DMS114 treated with DMSO at 0.1 percent for 48 hours (cell line): ENCODE measurements around the gene CNGA2.
"Not testable (repeated sequence)": the region's sequence is repeated elsewhere in the genome, so short reads cannot be mapped to it uniquely, and the experiment has no call there.

Source experiments
- DNase-seq: peaks from one replicate; lab custom pipeline; 2025; ENCODE audit not compliant: unreplicated experiment; lab: John Stamatoyannopoulos, UW

CNGA2 gene

GRCh38 chrX:151734446-151734845 is at the start of gene CNGA2:
CNGA2 (plus strand) TSS chrX:151734746; CDS start chrX:151738484, 3,738 bp downstream.
- no peak for DNase-seq

DNA sequence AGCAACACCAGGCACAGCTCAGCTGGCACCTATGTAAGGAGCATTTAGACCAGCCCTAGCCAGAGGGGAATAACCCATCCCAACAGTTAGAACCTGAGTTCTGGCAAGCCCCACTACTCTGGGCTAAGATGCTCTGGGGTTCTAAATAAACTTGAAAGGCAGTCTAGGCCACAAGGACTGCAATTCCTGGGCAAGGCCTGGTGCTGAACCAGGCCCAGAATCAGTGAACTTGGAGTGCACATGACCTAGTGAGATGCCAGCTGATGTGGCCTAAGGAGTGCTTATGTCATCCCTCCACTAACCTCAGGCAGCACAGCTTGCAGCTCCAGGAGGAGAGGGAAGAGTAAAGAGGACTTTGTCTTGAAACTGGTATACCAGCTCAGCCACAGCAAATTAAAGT is 46.9 kb upstream of the CNGA2 start:
- no peak for DNase-seq

DNA sequence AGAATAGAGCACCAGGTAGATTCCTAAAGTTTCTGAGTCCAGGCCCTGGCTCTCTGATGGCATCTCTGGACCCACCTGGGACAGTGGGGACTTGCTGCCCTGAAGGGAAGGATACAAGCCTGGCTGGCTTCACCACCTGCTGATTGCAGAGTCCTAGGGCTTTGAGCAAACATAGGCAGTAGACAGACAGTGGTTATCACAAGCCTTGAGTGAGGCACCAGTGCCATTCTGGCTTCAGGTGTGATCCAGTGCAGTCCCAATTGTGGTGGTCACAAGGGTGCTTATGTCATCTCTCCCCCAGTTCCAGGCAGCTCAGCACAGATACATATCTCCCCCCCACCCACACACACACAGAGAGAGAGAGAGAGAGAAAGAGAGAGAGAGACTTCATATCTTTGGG is 45.9 kb upstream of the CNGA2 start:
- DNase-seq = no peak

- DNase-seq = no peak
Observed at GRCh38 chrX:151692825-151693224, 41.7 kb upstream of the CNGA2 start.

GRCh38 chrX:151694121-151694520 is 40.4 kb upstream of the CNGA2 start:
- DNase-seq = no peak

DNA sequence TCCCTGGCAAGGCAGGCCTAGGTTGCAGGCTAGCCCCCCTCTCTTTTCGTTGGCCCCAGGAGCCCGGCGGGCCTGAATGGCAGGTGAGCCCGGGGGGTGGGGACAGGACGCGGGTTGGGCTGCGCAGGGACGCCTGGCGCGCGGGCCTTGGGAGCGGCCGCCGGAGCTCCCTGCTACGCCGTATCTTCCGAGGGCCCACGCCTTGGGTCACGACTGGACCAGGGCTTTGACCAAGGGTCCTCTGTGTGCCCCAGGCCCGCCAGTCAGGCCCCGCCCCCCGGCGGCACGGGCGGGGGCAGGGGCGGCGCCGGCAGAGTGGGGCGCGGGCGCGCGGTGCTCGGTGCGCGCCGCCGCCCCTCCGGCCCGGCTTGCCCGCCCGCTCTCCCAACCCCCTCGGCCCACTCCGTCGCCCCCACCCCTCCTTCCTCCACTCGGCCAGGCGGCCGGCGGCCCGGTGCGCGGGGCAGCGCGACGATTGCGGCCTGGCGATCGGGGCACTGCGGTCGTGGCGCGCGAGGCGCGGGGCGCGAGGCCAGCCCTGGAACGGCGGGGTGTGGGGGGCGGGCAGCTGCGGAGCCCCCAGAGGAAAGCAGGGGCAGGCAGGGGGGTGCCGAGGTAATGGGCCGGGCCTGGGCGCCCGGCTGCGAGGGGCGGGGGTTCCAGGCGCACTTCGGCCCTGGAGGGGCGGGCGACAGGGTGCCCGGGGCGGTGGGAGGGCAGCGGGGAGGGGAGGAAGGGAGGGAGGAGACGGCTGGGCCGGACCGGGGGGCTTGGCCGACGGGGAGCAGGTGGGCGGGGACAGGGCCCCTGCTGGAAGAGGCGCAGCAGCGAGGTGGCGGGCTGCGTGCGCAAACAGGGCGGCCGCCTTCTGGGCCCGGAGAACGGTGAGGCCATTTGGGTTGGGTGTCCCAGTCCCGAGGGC is 39.6 kb upstream of the CNGA2 start, which contains the start of gene PRRG3:
Gene PRRG3, plus strand, starts transcription at position 798 of the 922 bp plus-strand sequence. CDS start 3,357 bp downstream, outside the sequence.
- no peak for DNase-seq

GRCh38 chrX:151695583-151696340 is 38.8 kb upstream of the CNGA2 start:
- no peak for DNase-seq

DNA sequence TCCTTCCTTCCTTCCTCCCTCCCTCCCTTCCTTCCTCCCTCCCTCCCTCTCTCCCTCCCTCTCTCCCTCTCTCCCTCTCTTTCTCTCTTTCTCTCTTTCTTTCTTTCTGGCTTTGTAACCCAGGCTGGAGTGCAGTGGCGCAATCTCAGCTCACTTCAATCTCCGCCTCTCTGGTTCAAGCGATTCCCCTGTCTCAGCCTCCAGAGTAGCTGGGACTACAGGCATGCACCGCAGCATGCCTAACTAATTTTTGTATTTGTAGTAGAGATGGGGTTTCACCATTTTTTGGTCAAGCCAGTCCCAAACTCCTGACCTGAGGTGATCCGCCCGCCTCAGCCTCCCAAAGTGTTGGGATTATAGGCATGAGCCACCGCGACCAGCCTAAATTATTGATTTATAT is 37.5 kb upstream of the CNGA2 start:
- not testable (repeated sequence) for DNase-seq

DNA sequence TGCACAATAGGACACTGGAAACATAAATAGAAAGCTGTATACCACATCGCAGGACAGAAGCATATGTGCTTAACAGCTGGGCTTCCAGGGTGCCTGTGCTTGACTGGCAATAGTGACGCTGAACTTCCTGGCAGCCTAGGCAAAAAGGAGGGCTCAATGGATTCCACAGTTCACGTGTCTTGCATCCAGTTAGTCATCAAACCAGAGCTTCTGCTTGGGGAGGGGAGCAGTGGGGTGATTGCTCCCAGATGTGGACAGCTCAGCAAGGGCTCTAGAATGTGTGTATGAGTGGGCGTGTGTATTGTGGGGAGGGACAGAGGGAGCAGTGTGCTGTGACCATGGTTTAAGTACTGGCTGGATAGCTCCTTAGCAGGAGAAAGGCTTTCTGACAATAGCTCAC is 37.0 kb upstream of the CNGA2 start:
- DNase-seq = no peak

GRCh38 chrX:151698485-151698884 is 36.1 kb upstream of the CNGA2 start:
- DNase-seq = no peak

DNA sequence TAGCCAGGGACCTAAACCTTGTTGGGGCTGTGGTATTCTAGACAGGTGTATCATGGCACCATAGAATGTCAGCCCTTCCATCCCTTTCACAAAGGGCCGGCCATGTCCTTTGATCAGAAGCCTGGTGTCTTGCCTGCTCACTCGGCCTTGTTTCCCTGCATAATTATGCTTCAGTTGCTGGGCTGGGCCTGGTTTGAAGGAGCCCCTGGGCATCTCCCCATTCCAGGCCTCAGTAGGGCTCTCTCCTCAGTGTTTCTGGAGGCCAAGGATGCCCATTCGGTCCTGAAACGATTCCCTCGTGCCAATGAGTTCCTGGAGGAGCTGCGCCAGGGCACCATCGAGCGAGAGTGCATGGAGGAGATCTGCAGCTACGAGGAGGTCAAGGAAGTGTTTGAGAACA is 34.8 kb upstream of the CNGA2 start:
- DNase-seq = no peak

DNA sequence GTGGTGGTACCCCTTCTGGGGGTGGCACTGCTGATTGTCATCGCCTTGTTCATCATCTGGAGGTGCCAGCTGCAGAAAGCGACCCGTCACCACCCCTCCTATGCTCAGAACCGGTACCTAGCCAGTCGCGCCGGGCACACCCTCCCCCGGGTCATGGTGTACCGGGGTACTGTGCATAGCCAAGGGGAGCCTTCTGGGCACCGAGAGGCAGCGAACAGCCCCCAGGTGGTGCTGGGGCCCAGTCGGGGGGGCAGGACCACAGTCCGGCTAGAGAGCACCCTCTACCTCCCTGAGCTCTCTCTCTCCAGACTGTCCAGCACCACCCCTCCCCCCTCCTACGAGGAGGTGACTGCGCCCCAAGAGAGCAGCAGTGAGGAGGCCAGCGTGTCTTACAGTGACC is 34.0 kb upstream of the CNGA2 start:
- DNase-seq = no peak

GRCh38 chrX:151701071-151701470 is 33.5 kb upstream of the CNGA2 start:
- DNase-seq = no peak

DNA sequence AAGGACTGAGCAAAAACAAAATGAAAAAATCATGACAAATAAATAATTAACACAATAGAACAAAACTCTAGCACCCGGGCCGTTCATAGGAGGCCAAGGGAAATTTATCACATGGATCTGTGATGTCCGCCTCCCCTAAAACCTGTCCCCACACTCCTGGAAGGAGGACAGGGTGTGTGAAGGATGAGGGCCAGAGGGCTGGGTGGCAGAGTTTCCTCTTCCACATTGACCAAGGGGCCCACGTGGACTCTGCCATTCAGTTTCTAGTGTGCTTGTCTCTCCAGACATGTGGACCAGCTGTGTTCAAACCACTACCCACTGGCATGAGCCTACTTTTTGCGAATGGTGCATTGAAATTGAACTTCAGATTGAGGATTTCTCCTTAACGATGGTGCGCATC is 33.0 kb upstream of the CNGA2 start:
- no peak for DNase-seq

DNA sequence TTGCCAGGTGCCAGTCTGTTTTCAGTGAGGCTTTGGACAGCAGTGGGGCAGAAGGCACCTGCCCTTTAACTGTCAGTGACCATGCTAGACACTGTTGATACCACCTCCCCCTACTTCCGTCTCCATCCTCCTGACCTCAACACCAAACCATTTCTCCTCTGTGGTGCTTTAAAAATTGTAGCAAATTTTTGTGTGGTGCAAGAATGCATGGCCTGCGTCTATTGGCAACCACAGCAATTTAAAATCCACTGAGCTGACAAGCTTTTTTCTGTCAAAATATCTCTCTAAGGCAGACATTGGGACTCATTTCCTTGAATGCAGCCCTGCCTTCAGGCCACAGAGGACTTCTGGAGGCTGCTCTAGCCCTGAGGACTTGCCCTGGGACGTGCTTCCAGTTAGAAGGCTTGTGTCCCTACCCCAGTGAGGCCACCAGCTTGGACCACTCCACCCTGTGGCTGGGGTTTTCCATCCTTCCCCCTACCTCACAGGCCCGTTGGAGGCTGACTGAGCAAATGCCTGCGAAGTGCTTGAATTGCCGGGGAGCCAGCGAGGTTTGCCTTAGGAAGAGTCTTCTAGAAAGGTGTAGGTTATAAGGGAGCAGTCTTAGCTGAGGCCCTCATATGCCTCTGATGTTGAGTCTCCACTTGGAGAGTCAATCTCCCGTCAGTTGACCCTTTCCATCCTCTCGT is 32.4 kb upstream of the CNGA2 start:
- DNase-seq = no peak

GRCh38 chrX:151702741-151703340 is 31.7 kb upstream of the CNGA2 start:
- no peak for DNase-seq

DNA sequence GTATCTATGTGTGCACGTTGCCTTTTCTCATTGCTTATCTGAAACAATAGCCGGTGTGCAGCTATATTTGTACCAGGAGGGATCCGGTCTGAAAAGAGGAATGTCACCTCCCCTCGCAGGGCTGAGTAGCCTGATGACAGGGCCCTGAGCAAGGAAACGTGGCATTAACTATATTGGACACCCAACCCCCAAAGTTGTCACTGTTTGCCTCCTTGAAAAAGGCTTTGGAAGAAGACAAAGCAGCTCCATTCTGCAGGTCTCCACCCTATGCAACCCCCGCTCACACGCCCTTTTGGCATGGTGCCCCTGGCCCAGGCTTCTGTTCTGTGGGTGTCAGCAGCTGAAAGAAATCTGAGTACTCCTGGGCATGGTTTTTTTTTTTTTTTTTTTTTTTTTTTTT is 31.1 kb upstream of the CNGA2 start:
- DNase-seq = no peak

DNA sequence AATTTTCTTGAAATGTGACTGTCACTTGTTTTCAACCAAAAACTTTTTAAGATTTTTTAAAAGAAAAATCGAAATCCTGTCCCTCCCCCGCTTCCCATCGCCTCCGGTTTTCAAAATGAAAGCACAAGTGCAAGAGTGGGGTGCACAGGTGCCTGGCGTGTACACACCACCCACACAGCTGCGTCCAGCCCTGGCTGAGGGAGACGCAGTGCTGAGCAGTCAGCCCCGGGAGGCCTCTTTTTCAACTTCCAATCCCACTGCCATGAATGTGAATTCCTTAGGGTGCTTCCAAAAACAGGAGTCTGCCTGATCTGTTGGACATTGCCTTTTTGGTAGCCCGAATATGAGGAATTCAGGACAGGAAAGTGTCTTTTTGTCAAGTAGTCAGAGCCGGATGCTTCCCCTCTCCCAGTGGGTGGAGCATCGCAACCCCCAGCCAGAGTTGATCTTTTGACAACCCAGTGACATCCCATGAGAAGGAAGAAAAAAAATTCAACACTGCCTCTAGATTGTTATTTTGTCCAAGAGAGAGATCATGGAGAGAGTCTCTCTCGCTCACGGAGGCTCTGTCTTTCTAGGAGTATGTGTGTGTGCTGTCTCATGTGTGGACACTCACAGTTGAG is 30.4 kb upstream of the CNGA2 start:
- DNase-seq = no peak

GRCh38 chrX:151708821-151709220 is 25.7 kb upstream of the CNGA2 start:
- DNase-seq = no peak

DNA sequence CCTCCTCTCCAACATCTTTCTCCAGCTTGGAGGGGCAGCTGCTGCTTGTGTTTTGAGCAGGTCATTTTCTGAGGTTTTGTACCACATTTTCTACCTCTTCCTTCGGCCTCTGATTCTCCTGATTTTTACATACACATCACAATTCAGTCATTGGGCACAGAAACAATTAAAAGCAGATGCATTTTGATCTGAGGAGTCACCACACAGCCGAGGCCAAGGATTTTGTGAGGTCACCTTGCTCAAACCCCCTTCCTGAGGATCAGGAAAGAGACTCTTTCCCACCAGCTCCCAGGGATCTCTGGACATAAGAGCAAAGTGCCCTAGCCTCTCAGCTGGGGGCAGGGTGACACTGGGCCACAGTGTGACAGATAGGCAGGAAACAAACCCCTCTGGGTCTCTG is 24.1 kb upstream of the CNGA2 start:
- DNase-seq = no peak

GRCh38 chrX:151711154-151711553 is 23.4 kb upstream of the CNGA2 start:
- DNase-seq = no peak
